Upper lobe of right lung (tissue), 1 donor: Measurements from ENCODE around the gene CPLX1. TPM values are rescaled to one million over a fixed set of nuclear protein-coding genes. Genes with fewer than 3 reads are reported as not detected.

Experiments
- ATAC-seq: fragments of 200-7000 bp; cut with Tn5 transposase; one replicate; pipeline ENCODE4 v1.9.1; 2020; ENCODE audit warnings: mild to moderate bottlenecking, moderate library complexity
- DNase-seq: peaks from one replicate; pipeline ENCODE4 v3.0.0-alpha.2; 2020
- H3K27ac ChIP-seq: fragments of 200-600 bp; one replicate; pipeline ENCODE4 v1.8.0; 2022
- H3K27me3 ChIP-seq: fragments of 200-600 bp; one replicate; pipeline ENCODE4 v1.8.0; 2022; ENCODE audit warnings: mild to moderate bottlenecking
- H3K36me3 ChIP-seq: fragments of 200-600 bp; one replicate; pipeline ENCODE4 v1.8.0; 2022
- H3K4me1 ChIP-seq: fragments of 200-600 bp; one replicate; pipeline ENCODE4 v1.8.0; 2022
- H3K4me3 ChIP-seq: fragments of 200-600 bp; one replicate; pipeline ENCODE4 v1.8.0; 2022; ENCODE audit warnings: mild to moderate bottlenecking
- H3K9me3 ChIP-seq: fragments of 200-600 bp; one replicate; pipeline ENCODE4 v1.8.0; 2022
- intact Hi-C: fragments of 100-400 bp; cut with DNase I; formaldehyde crosslinking; loops from one replicate; pipeline ENCODE4 v1.11.0; 2022
- total RNA-seq: library from RNA; stranded (reverse); fragmentation: NEBNext Ultra II Directional; extraction: Animal tissue kit (Norgen Biotek cat#: 25700); gene quantifications from one replicate; pipeline ENCODE4 v1.2.1, GENCODE V29; 2021
- TF ChIP-seq, protein P1 (sequence below): fragments of 200-600 bp; IDR thresholded peaks from one replicate; pipeline ENCODE4 v1.8.0; 2022; ENCODE audit warnings: antibody characterized with exemption
- donor health status: DM: no; HTN: yes; CAD: no; lungs with severe emphysema.

Gene CPLX1
- total RNA-seq, 1 donor from 2014 or later = 5.2 TPM

DNA sequence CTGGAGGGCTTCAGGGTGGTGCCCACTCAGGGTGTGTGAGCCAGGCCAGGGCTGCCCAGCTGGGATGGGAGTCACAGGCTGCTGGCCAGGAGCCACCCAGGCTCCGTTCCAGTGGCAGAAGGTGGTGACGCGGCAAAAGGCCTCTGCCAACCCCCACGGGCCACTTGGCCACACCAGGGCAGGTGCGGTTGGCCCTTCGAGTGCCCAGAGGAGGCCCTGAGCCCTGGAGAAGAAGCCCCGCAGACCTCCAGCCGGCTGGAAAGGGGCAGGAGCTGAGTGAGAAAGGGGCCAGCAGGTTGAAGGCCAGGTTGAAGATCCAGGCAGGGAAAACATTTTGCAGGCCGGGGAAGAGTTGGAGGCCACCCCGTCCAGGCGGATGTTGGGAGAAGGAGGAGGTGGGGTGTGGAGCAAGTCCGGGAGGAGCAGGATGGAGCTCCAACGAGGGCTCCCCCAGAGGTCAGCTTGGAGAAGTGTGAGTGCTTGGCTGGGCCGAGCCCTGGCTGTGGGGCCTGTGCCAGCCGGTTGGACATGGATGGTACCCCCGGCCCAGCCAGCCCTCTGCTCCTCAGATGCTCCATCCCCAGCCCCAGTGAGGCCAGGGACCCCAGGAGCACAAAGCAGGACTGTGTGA lies 2.8 kb upstream of the CPLX1 start:
- ATAC-seq (no peak), DNase-seq (peak; percentile 62)
- H3K36me3 ChIP-seq = no peaks in the 10 kb centered on the region
- H3K4me1 ChIP-seq = peaks cover 6% of the 10 kb centered on the region
- H3K9me3 ChIP-seq = no peaks in the 10 kb centered on the region
- H3K27me3 ChIP-seq = peaks cover 60% of the 10 kb centered on the region
- TF ChIP-seq, protein P1, sequence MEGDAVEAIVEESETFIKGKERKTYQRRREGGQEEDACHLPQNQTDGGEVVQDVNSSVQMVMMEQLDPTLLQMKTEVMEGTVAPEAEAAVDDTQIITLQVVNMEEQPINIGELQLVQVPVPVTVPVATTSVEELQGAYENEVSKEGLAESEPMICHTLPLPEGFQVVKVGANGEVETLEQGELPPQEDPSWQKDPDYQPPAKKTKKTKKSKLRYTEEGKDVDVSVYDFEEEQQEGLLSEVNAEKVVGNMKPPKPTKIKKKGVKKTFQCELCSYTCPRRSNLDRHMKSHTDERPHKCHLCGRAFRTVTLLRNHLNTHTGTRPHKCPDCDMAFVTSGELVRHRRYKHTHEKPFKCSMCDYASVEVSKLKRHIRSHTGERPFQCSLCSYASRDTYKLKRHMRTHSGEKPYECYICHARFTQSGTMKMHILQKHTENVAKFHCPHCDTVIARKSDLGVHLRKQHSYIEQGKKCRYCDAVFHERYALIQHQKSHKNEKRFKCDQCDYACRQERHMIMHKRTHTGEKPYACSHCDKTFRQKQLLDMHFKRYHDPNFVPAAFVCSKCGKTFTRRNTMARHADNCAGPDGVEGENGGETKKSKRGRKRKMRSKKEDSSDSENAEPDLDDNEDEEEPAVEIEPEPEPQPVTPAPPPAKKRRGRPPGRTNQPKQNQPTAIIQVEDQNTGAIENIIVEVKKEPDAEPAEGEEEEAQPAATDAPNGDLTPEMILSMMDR = no peak
- no peak overlapping the region for H3K4me3 ChIP-seq
- no peak overlapping the region for H3K27ac ChIP-seq
- intact Hi-C loops = no loop called here

DNA sequence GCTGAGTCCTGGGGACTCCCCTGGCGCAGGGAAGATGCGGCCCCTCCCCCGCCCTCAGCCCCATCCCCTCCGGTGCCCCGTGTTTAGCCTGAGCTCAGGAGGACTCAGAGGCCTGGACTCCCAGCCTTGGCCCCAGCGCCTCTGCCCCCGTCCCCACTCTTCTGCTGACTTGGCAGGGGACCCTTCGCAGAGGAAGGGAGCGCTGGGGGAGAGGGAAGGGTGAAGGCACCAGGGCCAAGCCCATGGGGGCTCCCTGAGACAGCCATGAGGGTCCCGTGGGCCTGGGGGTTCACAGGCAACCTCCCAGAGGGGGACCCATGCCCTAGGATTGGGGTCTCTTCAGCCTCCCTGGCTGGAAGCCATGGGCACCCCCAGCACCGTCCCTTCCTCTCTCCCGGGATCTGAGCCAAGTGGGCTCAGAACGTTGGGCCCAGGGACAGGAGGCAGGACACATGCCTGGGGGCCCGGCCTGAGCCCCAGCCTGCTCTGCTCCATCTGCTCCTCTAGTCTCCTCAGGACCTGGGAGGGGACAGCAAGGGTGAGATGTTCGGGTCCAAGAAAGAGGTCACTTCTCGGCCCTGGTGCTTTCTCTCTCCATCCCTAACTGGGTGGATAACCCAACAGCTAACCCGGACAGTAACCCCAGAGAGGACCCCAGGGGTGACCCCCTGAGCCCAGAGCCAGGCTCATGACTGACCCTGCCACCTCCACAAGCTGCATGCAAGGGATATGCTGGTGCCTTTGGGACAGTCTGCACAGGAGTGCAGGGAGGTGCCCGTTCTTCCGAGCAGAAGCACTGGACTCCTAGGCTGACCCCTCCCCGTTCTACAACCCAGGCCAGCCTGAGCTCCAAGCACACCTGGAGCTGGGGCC lies 1.5 kb upstream of the CPLX1 start:
- DNase-seq (peak; percentile 55), ATAC-seq (no peak)
- intact Hi-C loops = no loop called here
- no peaks in the 10 kb centered on the region for H3K36me3 ChIP-seq
- no peak overlapping the region for H3K27ac ChIP-seq
- H3K9me3 ChIP-seq = no peaks in the 10 kb centered on the region
- peaks cover 69% of the 10 kb centered on the region for H3K27me3 ChIP-seq
- H3K4me1 ChIP-seq = peaks cover 6% of the 10 kb centered on the region
- TF ChIP-seq, protein P1 = no peak
- no peak overlapping the region for H3K4me3 ChIP-seq

DNA sequence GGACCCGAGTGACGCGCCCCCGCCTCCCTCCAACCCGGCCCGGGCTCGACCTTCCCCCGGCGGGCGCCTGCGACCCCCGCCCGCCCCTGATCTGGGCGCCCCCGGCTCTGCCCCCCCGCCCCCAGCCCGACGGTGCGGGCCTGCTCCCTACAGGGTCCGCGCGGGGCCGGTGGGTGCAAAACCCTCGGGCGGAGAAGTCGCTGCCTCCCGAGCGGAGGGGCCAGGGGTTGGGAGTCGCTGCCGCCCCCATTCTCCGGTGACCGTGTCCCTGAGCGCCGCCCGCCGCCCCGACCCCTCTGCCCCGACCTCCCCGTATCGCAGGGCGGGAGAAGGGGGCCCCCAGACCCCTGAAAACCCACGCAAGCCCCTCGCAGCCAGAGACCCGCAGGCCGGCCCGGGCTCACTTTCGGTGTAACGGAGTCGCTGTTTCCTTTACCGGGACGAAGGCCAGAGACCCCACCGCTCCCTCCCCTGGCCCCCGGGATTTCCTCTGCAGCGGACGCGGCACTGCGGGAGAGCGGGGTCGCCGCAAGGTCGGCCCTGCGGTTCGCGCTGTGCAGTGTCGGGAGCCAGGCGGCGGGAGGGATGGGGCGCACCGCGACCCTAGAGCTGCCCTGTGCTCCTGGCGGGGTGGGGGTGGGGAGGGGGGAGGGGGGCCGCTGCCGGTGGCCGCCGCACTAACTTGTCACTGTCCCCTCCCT lies 729 bp upstream of the CPLX1 start:
- TF ChIP-seq, protein P1 = no peak
- intact Hi-C loops = no loop called here
- H3K4me3 ChIP-seq = no peak overlapping the region
- peaks cover 6% of the 10 kb centered on the region for H3K4me1 ChIP-seq
- H3K27me3 ChIP-seq = peaks cover 69% of the 10 kb centered on the region
- H3K27ac ChIP-seq = no peak overlapping the region
- ATAC-seq = no peak
- no peaks in the 10 kb centered on the region for H3K9me3 ChIP-seq
- H3K36me3 ChIP-seq = no peaks in the 10 kb centered on the region
- DNase-seq = peak; percentile 61

DNA sequence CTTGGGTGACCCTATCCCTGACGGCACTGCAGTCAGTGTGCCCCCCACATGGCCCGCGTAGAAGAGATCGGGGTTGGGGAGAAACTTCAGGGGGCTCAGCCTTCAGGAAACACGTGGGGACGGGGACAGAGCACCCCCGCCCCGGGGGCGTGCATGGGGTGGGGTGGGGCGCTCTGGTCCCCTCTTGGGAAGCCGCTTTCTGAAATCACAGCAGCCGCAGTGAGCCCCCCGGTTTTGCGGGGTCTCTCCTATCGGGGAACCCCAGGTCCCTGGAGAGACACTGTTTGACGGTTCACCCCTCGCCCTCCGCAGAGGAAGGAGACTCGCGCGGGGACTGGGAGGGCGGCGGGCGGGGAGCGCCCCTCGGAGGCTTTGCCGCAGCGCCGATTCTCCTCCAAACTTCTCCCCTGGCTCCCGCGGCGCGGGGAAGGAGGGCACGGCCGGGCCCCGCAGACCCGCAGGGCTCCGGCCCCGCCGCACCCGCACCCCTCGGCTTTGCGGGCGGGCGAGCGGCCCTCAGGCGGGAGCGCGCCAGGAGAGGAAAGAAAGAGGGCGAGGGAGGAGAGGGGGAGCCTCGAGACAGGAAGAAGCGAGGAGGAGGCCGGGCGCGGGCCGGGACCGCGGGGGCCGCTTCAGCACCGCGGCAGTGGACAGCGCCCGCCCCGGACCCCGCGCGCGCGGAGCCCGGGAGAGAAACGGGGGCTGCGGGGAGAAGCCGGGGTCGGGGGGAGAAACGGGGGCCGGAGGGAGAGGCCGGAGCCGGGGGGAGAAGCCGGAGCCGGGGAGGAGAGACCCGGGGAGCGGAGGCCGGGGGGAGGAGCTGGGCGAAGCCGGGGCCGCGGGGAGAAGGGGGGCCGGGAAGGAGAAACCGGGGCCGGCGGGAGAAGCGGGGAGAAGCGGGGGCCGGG lies 612 bp downstream of the CPLX1 start:
- H3K27ac ChIP-seq = no peak overlapping the region
- DNase-seq = peak; percentile 63
- peak overlapping the region; percentile 14 for H3K4me3 ChIP-seq
- peak; percentile 46 for ATAC-seq
- H3K9me3 ChIP-seq = no peaks in the 10 kb centered on the region
- H3K4me1 ChIP-seq = peaks cover 6% of the 10 kb centered on the region
- H3K27me3 ChIP-seq = peaks cover 74% of the 10 kb centered on the region
- intact Hi-C loops = no loop called here
- H3K36me3 ChIP-seq = no peaks in the 10 kb centered on the region
- TF ChIP-seq, protein P1 = no peak

DNA sequence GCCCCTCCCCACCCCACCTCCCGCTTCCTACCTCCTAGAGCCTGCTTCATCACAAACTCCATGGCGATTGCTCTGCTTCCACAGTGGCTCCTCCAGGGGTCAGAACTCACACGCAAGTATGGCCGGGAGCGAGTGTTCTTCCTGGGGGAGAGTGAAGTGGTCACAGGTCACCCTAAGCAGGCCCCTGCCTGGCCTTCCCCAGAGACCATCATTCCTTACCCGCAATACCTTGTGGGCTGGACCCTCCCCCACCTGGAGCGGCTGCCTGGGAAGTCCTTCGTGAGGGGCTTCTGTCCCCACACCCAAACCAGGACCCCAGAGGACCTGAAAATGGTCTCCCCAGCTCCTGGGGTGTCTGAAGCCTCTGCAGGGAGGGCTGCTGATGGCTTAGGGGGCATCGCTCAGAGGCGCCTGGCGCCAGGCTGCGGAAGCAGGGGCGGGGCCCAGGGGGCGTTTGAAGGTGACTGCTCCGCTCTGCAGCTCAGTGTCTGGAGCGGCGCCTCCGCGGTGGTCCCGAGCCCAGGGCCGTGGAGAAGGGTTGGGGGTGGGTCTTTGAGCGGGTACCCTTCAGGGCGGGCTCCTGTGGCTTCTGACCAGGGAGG lies 1.4 kb downstream of the CPLX1 start:
- no peak for ATAC-seq
- TF ChIP-seq, protein P1 = no peak
- H3K27ac ChIP-seq = no peak overlapping the region
- intact Hi-C loops = no loop called here
- peaks cover 68% of the 10 kb centered on the region for H3K27me3 ChIP-seq
- DNase-seq = peak; percentile 57
- no peaks in the 10 kb centered on the region for H3K9me3 ChIP-seq
- H3K4me3 ChIP-seq = no peak overlapping the region
- no peaks in the 10 kb centered on the region for H3K36me3 ChIP-seq
- H3K4me1 ChIP-seq = peaks cover 6% of the 10 kb centered on the region
